Fibroblast of the aortic adventitia (primary cell): ENCODE measurements around the gene PCDHA1. TPM values are rescaled to one million over a fixed set of nuclear protein-coding genes. Genes with fewer than 3 reads are reported as not detected.
A peak's percentile ranks its signal among the peaks of the same experiment; 100 is the strongest.

Experiments
- DNase-seq: peaks from one replicate; pipeline ENCODE4 v3.0.0-alpha.2; 2010; ENCODE audit warnings: low read depth
- H3K4me3 ChIP-seq: 2 replicates; pipeline ENCODE4 v1.5.1; 2011; ENCODE audit warnings: low read depth, mild to moderate bottlenecking, control low read depth, low read length, moderate library complexity
- CTCF ChIP-seq: IDR thresholded peaks from 2 replicates; pipeline ENCODE4 v1.5.1; 2011; ENCODE audit warnings: mild to moderate bottlenecking, low read length, control low read depth, inconsistent platforms; ENCODE audit not compliant: insufficient read depth
- total RNA-seq: library from RNA; depleted of rRNA; stranded (reverse); fragments of >200 nt; gene quantifications from 2 replicates; pipeline ENCODE4 v1.2.3, GENCODE V29; 2012; ENCODE audit warnings: low replicate concordance

PCDHA1 gene
- total RNA-seq, 1 donor = 0.09 TPM

GRCh38 chr5:140882591-140882899 lies 96.6 kb downstream of the PCDHA1 start:
- DNase-seq = no peak
- TF ChIP-seq CTCF = no peak
- H3K4me3 ChIP-seq = no peak overlapping the region

GRCh38 chr5:140883373-140883772 lies 97.4 kb downstream of the PCDHA1 start:
- no peak for TF ChIP-seq CTCF
- H3K4me3 ChIP-seq = no peak overlapping the region
- no peak for DNase-seq

- TF ChIP-seq CTCF = no peak
- no peak overlapping the region for H3K4me3 ChIP-seq
- no peak for DNase-seq
Observed at GRCh38 chr5:140883927-140884697, 98.2 kb downstream of the PCDHA1 start.

- no peak for DNase-seq
- no peak overlapping the region for H3K4me3 ChIP-seq
- TF ChIP-seq CTCF = no peak
Observed at GRCh38 chr5:140916325-140916724, 130.4 kb downstream of the PCDHA1 start.

- TF ChIP-seq CTCF = no peak
- DNase-seq = no peak
- H3K4me3 ChIP-seq = no peak overlapping the region
Observed at GRCh38 chr5:140923601-140924000, 137.7 kb downstream of the PCDHA1 start.

- DNase-seq = no peak
- TF ChIP-seq CTCF = no peak
- peak within 1 kb of the TSS; percentile 35 for H3K4me3 ChIP-seq
Observed at GRCh38 chr5:140925806-140926442, 140.0 kb downstream of the PCDHA1 start, which contains the start of gene PCDHAC1. TSS of gene PCDHAC1 (plus strand) at chr5:140926299. CDS start at chr5:140926893, 594 bp downstream.
